Measurements from ENCODE around the gene CUL1.
A peak's percentile ranks its signal among the peaks of the same experiment; 100 is the strongest.
"Not testable (repeated sequence)": the region's sequence is repeated elsewhere in the genome, so short reads cannot be mapped to it uniquely, and the experiment has no call there.

CUL1 gene

DNA sequence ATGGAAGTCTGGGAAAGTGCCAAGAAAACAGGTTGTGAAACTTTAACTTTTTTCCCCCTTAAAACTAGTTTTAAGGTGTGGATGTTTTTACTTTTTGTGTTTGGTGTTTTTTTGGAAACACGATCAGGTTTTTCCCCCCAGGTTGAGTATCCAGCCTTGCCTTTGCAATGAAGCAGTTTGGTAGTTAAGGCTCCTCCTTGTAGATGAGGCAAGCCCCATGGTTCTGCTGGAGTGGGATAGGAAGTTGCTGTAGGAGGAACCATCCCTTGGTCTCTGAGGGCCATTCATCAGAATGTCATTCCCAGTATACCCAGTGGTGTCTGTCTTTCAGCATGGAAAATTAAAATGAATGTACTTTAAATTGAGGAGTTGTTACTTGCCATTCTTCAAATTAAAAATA lies 2.7 kb downstream of the CUL1 start:
- peaks cover 4% of the 10 kb centered on the region for H3K36me3 Mint-ChIP-seq (ENCODE audit: low read depth)
- H3K4me3 Mint-ChIP-seq, result peak overlapping the region; percentile 91
- H3K9me3 Mint-ChIP-seq, result no peaks in the 10 kb centered on the region
- TF ChIP-seq, protein P1, sequence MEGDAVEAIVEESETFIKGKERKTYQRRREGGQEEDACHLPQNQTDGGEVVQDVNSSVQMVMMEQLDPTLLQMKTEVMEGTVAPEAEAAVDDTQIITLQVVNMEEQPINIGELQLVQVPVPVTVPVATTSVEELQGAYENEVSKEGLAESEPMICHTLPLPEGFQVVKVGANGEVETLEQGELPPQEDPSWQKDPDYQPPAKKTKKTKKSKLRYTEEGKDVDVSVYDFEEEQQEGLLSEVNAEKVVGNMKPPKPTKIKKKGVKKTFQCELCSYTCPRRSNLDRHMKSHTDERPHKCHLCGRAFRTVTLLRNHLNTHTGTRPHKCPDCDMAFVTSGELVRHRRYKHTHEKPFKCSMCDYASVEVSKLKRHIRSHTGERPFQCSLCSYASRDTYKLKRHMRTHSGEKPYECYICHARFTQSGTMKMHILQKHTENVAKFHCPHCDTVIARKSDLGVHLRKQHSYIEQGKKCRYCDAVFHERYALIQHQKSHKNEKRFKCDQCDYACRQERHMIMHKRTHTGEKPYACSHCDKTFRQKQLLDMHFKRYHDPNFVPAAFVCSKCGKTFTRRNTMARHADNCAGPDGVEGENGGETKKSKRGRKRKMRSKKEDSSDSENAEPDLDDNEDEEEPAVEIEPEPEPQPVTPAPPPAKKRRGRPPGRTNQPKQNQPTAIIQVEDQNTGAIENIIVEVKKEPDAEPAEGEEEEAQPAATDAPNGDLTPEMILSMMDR (IDR thresholded peaks at IDR 0.05), result no peak
- DNase-seq, result peak; percentile 17
- peak overlapping the region; percentile 96 for H3K27ac Mint-ChIP-seq
- peaks cover 79% of the 10 kb centered on the region for H3K4me1 Mint-ChIP-seq
- H3K27me3 Mint-ChIP-seq (ENCODE audit: low read depth, poor library complexity), result peaks cover 6% of the 10 kb centered on the region

DNA sequence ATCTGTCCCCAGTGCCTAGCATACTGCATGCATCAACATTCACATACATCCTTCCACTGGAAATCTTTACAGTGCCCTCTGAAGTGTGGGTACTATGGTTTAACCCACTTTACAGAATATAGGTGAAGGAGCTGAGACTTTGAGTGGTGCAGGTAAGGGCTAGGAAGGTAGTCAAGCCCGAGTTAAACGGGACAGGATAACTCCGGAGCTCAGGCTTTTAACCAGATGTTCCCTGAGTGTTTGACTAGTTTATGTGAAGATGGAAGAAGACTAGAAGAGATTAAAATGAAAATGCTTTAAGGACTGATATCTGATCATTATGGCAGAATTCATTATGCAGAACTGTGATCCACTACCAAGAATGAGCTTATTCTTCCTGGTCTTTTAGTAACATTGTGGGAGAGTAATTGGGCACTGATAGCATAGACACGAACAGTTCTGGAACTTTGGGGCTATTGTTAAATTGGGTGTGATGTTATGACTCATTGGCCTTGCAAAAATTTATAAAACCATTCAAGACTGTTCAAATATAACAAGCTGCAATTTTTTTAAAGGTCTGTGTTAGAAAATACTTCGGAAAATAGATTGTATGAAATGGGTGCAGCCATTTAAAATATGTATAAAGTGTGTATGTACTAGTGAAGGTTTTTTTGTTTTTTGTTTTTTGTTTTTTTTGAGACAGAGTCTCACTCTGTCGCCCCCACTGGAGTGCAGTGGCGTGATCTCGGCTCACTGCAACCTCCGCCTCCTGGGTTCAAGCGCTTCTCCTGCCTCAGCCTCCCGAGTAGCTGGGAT lies 4.4 kb downstream of the CUL1 start:
- H3K9me3 Mint-ChIP-seq, result no peaks in the 10 kb centered on the region
- DNase-seq, result no peak
- peak overlapping the region; percentile 62 for H3K27ac Mint-ChIP-seq
- peaks cover 4% of the 10 kb centered on the region for H3K36me3 Mint-ChIP-seq (ENCODE audit: low read depth)
- TF ChIP-seq, protein P1 (IDR thresholded peaks at IDR 0.05), result no peak
- no peak overlapping the region for H3K4me3 Mint-ChIP-seq
- peaks cover 68% of the 10 kb centered on the region for H3K4me1 Mint-ChIP-seq
- H3K27me3 Mint-ChIP-seq (ENCODE audit: low read depth, poor library complexity), result peaks cover 2% of the 10 kb centered on the region

DNA sequence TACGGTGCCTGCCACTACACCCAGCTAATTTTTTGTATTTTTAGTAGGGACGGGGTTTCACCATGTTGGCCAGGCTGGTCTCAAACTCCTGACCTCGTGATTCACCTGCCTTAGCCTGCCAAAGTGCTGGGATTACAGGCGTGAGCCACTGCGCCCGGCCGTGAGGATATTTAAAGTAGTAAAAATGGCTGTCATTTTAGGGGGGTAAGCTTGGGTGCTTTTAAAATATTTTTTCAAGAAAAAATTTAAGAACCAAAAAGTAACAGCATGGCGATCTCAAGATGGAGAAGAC lies 4.9 kb downstream of the CUL1 start:
- not testable (repeated sequence) for H3K27me3 Mint-ChIP-seq (ENCODE audit: low read depth, poor library complexity); H3K4me3 Mint-ChIP-seq; DNase-seq; H3K9me3 Mint-ChIP-seq; H3K36me3 Mint-ChIP-seq (ENCODE audit: low read depth); H3K27ac Mint-ChIP-seq
- peaks cover 74% of the 10 kb centered on the region for H3K4me1 Mint-ChIP-seq

DNA sequence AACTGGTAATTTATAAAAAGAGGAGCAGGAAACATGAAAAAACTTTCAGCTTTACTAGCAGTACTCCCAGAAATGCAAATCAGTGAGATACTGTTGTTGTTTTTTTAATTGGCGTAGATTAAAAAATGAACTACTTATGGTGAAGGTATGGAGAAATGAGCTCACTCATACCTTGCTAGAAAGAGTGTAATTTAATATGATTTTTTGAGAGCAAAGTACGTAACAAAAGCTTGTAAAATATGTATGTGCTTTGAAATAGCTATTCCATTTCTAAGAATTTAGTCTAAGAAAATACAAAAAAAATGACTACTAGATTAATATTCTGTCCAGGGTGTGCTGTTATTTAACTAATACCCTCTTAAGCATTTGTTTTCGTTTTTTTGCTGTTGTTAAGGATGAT lies 5.5 kb downstream of the CUL1 start:
- peaks cover 4% of the 10 kb centered on the region for H3K36me3 Mint-ChIP-seq (ENCODE audit: low read depth)
- peaks cover 2% of the 10 kb centered on the region for H3K27me3 Mint-ChIP-seq (ENCODE audit: low read depth, poor library complexity)
- TF ChIP-seq, protein P1 (IDR thresholded peaks at IDR 0.05), result no peak
- H3K9me3 Mint-ChIP-seq, result no peaks in the 10 kb centered on the region
- DNase-seq, result no peak
- H3K27ac Mint-ChIP-seq, result no peak overlapping the region
- no peak overlapping the region for H3K4me3 Mint-ChIP-seq
- peaks cover 76% of the 10 kb centered on the region for H3K4me1 Mint-ChIP-seq

DNA sequence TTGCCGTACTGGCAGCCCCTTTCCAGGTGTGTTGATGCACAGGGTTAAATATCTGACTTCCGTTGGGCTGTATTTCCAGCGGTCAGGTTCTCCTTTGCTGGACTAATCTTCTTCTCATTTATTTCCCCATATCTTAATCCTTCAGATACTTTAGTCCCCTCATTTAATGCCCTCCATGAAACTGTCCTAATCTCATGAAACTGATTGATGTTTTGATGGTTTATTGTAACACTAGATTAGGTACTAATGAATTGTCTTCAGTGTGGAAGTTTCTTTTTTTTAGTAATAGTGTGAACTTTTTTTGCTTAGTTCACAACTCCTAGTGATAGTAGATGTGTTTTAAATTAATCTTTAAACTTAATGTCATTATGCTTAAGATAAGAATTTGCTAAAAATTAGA lies 6.3 kb downstream of the CUL1 start:
- no peak overlapping the region for H3K27ac Mint-ChIP-seq
- TF ChIP-seq, protein P1 (IDR thresholded peaks at IDR 0.05), result no peak
- H3K4me1 Mint-ChIP-seq, result peaks cover 73% of the 10 kb centered on the region
- DNase-seq, result no peak
- H3K4me3 Mint-ChIP-seq, result peak overlapping the region; percentile 31
- peaks cover 2% of the 10 kb centered on the region for H3K27me3 Mint-ChIP-seq (ENCODE audit: low read depth, poor library complexity)
- no peaks in the 10 kb centered on the region for H3K9me3 Mint-ChIP-seq
- peaks cover 4% of the 10 kb centered on the region for H3K36me3 Mint-ChIP-seq (ENCODE audit: low read depth)

DNA sequence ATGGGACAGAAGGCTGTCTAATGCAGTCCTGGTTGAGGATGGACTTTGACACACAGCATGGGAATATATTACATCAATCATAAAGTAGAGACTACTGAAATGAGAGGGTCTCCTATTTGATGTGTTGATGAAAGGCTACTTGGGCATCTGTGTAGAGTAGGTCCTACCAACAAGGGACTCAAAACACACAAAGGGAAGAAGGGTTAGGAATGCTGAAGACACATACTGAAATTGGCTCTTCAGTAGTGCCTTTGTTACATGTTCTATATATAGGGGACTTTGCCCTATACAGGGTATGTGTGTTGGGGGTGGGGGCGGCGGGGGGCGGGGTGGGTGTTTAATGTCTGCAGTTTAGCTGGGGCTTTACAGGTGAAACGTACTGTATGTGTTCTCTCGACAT lies 7.7 kb downstream of the CUL1 start:
- peaks cover 59% of the 10 kb centered on the region for H3K4me1 Mint-ChIP-seq
- no peaks in the 10 kb centered on the region for H3K9me3 Mint-ChIP-seq
- H3K27ac Mint-ChIP-seq, result no peak overlapping the region
- TF ChIP-seq, protein P1 (IDR thresholded peaks at IDR 0.05), result no peak
- H3K36me3 Mint-ChIP-seq (ENCODE audit: low read depth), result peaks cover 10% of the 10 kb centered on the region
- DNase-seq, result no peak
- H3K27me3 Mint-ChIP-seq (ENCODE audit: low read depth, poor library complexity), result peaks cover 2% of the 10 kb centered on the region
- H3K4me3 Mint-ChIP-seq, result no peak overlapping the region
